Ascending aorta (tissue), 2 donors: Measurements from ENCODE around the gene CYB5B. TPM values are rescaled to one million over a fixed set of nuclear protein-coding genes. Genes with fewer than 3 reads are reported as not detected.

Experiments
- DNase-seq, 2 donors: peaks; one replicate each; pipeline ENCODE4 v3.0.0-alpha.2; 2019; ENCODE audit warnings: low spot score in 2 of 2
- H3K27ac ChIP-seq, 2 donors: fragments of 200-600 bp; sonication (generic); one replicate each; pipeline ENCODE4 v1.5.1; 2016 to 2017; ENCODE audit warnings: mild to moderate bottlenecking in 1 of 2
- H3K27me3 ChIP-seq: fragments of 200-600 bp; sonication (generic); one replicate; pipeline ENCODE4 v1.5.1; 2017
- H3K36me3 ChIP-seq, 2 donors: fragments of 200-600 bp; sonication (generic); one replicate each; pipeline ENCODE4 v1.5.1; 2016
- H3K4me1 ChIP-seq, 2 donors: fragments of 200-600 bp; sonication (generic); one replicate each; pipeline ENCODE4 v1.5.1; 2016 to 2017; ENCODE audit warnings: mild to moderate bottlenecking in 1 of 2
- H3K4me3 ChIP-seq, 2 donors: fragments of 200-600 bp; sonication (generic); one replicate each; pipeline ENCODE4 v1.5.1; 2016 to 2017; ENCODE audit warnings: mild to moderate bottlenecking in 1 of 2
- H3K9me3 ChIP-seq, 2 donors: fragments of 200-600 bp; sonication (generic); one replicate each; pipeline ENCODE4 v1.5.1; 2016
- CTCF ChIP-seq, 3 experiments: fragments of 200-600 bp in 2 of 3; fragments of 450-650 bp in 1 of 3; sonication (generic) in 2 of 3; IDR thresholded peaks; one replicate each; pipeline ENCODE4 v1.5.1; 2016 to 2019; ENCODE audit warnings: antibody characterized with exemption in 3 of 3, mild to moderate bottlenecking in 1 of 3, moderate library complexity in 1 of 3
- intact Hi-C: fragments of 100-400 bp; cut with DNase I; formaldehyde crosslinking; loops from one replicate; pipeline ENCODE4 v1.15.1; 2023
- total RNA-seq: library from RNA; depleted of rRNA; stranded (reverse); fragments of >200 nt; gene quantifications from one replicate; pipeline ENCODE4 v1.1.0, GENCODE V29; 2016

The CYB5B gene
- total RNA-seq, 1 donor from 2014 or later = 19.2 TPM

- DNase-seq = peak in 1 of 2 donors; percentile 91
- peak overlapping the region; percentile 45 to 68 for H3K27ac ChIP-seq
These were observed 28.0 kb upstream of the CYB5B start for GRCh38 chr16:69396187-69397061.

GRCh38 chr16:69397821-69398521, 26.4 kb upstream of the CYB5B start:
- Histone ChIP-seq H3K9me3 (no peaks in the 10 kb centered on the region), H3K36me3 (no peaks in the 10 kb centered on the region), H3K27ac (peak overlapping the region in 1 of 2 donors; percentile 11), H3K27me3 (no peaks in the 10 kb centered on the region), H3K4me3 (no peak overlapping the region), H3K4me1 (peaks cover 0 to 10% of the 10 kb centered on the region in 2 donors)
- intact Hi-C loops = loop anchor here (2.0 to 10.0 kb wide), 4 partner anchors 27 to 247 kb away; partner anchors contain the start of gene CYB5B
- DNase-seq = peak in 1 of 2 donors; percentile 71
- TF ChIP-seq CTCF (IDR thresholded peaks at IDR 0.05) = peak; percentile 50 to 64 (median 59)

More at GRCh38 chr16:69396187-69397061, 28.0 kb upstream of the CYB5B start:
- H3K27me3 ChIP-seq = no peaks in the 10 kb centered on the region
- peak overlapping the region in 1 of 2 donors; percentile 31 for H3K4me3 ChIP-seq
- peak; percentile 65 to 79 (median 71) for TF ChIP-seq CTCF (IDR thresholded peaks at IDR 0.05)
- H3K9me3 ChIP-seq = no peaks in the 10 kb centered on the region
- intact Hi-C loops = loop anchor here (1.0 to 10.0 kb wide), 5 partner anchors 28 to 358 kb away; partner anchors contain the start of genes CYB5B and NOB1
- no peaks in the 10 kb centered on the region for H3K36me3 ChIP-seq
- peaks cover 0 to 10% of the 10 kb centered on the region in 2 donors for H3K4me1 ChIP-seq

GRCh38 chr16:69399361-69399760, 25.1 kb upstream of the CYB5B start:
- intact Hi-C loops = loop anchor here (5.0 to 10.0 kb wide), 2 partner anchors 83 to 245 kb away; no protein-coding TSS in a partner anchor
- no peak for DNase-seq
- H3K27me3 ChIP-seq = no peaks in the 10 kb centered on the region
- H3K4me3 ChIP-seq = no peak overlapping the region
- H3K27ac ChIP-seq = no peak overlapping the region
- peaks cover 0 to 17% of the 10 kb centered on the region in 2 donors for H3K4me1 ChIP-seq
- no peaks in the 10 kb centered on the region for H3K9me3 ChIP-seq
- H3K36me3 ChIP-seq = no peaks in the 10 kb centered on the region
- TF ChIP-seq CTCF (IDR thresholded peaks at IDR 0.05) = no peak

- DNase-seq = no peak
- intact Hi-C loops = no loop called here
- H3K4me1 ChIP-seq = peaks cover 0 to 11% of the 10 kb centered on the region in 2 donors
- no peaks in the 10 kb centered on the region for H3K27me3 ChIP-seq
- no peaks in the 10 kb centered on the region for H3K9me3 ChIP-seq
- no peak overlapping the region for H3K4me3 ChIP-seq
- H3K27ac ChIP-seq = no peak overlapping the region
- H3K36me3 ChIP-seq = no peaks in the 10 kb centered on the region
- TF ChIP-seq CTCF (IDR thresholded peaks at IDR 0.05) = no peak
These were observed 22.0 kb upstream of the CYB5B start for GRCh38 chr16:69402439-69402838.

- intact Hi-C loops = no loop called here
- no peak for TF ChIP-seq CTCF (IDR thresholded peaks at IDR 0.05)
- H3K4me3 ChIP-seq = peak overlapping the region in 1 of 2 donors; percentile 14
- peak overlapping the region in 1 of 2 donors; percentile 24 for H3K27ac ChIP-seq
- H3K27me3 ChIP-seq = no peaks in the 10 kb centered on the region
- no peaks in the 10 kb centered on the region for H3K36me3 ChIP-seq
- H3K9me3 ChIP-seq = no peaks in the 10 kb centered on the region
- H3K4me1 ChIP-seq = peaks cover 0 to 9% of the 10 kb centered on the region in 2 donors
- peak in 1 of 2 donors; percentile 38 for DNase-seq
These were observed 20.1 kb upstream of the CYB5B start for GRCh38 chr16:69404275-69404805.
